ENCODE measurements around the gene ABHD6.
A peak's percentile ranks its signal among the peaks of the same experiment; 100 is the strongest.
"Not testable (repeated sequence)": the region's sequence is repeated elsewhere in the genome, so short reads cannot be mapped to it uniquely, and the experiment has no call there.

Gene ABHD6, protein sequence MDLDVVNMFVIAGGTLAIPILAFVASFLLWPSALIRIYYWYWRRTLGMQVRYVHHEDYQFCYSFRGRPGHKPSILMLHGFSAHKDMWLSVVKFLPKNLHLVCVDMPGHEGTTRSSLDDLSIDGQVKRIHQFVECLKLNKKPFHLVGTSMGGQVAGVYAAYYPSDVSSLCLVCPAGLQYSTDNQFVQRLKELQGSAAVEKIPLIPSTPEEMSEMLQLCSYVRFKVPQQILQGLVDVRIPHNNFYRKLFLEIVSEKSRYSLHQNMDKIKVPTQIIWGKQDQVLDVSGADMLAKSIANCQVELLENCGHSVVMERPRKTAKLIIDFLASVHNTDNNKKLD

DNA sequence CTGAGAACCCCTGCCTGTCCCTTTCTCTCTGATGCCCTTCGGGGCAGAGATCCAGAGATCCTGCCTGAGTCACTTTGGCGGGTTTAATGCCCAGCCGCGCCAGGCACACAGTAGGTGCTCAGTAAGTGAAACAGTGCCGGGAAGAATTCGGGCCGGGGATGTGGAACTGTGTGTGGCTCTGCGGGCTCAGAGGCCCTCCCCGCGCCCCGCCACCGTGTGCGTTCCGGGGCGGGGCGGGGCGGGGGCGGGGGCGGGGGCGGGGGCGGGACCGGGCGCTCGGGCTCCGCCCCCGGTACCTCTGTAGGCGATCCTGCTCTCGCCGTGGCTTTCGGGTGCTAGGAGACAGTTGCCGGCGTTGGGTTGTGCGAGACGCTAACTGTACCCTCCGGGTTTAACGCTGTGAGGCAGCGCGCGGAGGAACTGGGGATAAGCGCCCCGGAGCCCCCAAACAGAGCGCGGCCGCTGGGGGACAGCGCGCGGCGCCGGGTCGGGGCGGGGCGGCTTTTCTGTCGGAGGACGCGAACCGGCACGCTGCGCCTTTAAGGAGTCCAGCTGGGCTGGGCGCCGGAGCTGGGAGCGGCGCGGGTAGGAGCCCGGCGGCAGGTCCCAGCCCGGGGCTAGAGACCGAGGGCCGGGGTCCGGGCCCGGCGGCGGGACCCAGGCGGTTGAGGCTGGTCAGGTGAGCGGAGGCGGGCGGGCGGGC, at the start of gene ABHD6:
ABHD6 (plus strand) TSS at position 555 of the 703 bp plus-strand sequence. CDS start 18,795 bp downstream, outside the sequence.
- peak; percentile 21 to 50 for DNase-seq

DNA sequence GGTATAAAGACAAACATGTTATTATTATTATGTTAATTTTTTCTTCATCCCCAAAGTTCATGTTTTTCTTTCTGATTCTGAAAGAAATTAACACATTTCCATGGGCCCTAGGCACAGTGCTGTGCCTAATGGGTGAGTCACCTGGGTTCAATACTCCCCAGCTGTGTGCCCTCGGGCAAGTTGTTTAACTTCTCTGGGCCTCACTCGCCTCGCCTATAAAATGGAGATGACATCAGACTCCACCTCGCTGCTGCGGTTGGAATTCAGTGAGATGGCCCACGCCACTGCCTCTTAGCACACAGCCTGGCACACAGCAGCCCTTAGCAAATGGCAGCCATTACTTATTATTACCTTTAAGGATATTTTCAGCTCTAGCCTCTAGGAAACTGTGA, 49.4 kb upstream of the ABHD6 start:
- DNase-seq: no peak

DNA sequence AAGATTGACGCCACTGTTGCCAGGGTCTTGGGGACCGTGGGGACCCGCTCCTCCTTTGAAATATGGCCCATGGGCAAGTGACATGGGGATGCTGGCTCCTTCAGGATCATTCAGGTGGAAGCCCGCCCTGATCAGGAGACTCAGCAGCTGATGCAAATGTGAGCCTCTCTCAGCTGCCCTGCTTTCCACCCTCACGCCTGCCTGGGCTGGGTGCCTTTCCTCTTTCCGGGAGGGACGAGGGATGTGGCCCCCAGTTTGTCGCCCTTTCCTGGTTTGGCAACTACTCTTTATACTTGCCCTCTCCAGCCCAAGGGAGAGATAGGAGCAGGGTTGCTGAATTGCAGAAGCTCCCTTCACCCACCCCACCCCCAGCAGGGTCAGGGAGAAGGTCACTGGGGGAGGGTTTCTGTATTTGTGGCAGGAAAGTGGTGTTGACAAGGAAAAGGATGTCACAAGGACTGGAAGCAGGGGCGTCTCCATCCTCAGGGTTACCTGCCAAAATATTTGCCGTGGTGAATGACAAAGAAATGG, 48.6 kb upstream of the ABHD6 start:
- no peak for DNase-seq

DNA sequence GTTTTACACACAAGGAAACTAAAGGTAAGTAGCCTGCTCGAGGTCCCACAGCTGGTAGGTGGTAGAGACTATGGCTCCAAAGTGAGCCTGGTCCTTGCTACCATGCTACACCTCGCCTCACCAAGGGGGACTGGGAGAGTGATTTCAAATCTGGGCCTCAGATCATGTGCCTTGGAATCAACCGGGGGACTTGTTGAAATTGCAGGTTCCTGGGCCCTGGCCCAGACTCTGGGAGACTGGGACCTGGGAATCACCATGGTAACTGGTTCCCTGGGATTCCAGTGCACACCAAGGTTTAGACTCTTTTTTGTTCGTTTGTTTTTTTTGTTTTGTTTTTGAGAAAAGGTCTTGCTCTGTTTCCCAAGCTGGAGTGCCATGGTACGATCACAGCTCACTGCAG, 47.9 kb upstream of the ABHD6 start:
- DNase-seq: no peak

DNA sequence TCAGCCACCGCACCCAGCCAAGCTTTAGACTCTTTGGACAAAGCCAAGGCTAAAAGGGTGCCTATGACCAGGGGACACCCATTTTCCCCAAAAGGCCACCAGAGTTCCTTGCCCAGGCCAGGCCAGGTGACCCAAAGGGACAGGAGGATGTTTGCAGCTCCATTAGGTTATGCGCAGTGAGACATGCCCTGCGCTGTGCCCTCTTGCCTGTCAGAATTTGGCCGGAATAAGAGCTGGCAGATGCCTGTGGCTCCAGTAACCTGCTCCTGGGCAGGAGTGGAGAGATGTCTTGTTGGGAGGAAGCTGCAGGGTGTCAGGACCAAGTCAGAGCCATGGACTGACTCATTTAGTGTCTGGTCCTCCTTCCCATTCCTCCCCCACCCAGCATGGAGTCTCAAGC, 47.3 kb upstream of the ABHD6 start:
- no peak for DNase-seq

DNA sequence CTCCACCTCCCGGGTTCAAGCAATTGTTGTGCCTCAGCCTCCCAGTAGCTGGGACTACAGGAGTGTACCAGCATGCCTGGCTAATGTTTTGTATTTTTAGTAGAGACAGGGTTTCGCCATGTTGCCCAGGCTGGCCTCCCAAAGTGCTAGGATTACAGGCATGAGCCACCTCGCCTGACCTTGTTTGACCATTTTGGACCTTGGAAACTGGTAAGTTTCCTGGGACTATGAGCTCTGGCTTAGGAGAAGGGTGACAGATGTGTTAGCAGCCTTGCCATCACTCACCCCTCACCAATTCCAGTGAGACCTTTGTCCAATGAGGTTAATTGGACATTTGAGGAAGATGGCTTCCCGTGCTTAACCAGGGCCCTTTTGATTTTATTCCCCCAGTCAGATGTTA, 46.7 kb upstream of the ABHD6 start:
- no peak for DNase-seq

DNA sequence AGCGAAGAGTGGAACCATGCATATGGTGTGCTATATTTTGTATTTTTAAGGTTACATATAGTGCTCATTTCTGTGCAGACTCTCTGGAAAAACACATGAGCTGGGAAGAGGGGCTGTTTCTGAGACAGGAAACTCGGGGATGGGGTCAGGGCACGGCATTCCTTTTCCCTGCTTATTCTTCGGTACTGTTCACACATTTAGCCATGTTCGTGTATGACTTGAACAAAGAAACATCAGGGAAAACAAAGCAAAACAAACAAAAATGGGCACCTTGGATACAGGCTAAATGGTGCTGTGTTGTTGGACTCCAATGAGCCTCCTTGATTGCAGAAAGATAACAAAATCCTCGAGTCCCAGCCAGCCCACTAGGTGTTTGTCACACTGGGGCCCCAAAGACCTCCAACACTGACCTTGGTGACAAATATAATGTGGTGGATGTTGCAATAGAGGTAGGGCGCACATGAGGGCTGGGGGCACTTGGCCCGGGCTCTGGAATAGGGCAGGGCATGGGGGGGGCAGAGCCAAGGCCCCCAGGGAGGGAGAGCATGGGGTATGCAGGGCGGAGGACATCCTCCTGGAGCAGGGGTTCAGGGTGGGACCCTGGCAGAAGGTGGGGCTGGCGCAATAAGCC, 46.1 kb upstream of the ABHD6 start:
- DNase-seq: no peak

DNA sequence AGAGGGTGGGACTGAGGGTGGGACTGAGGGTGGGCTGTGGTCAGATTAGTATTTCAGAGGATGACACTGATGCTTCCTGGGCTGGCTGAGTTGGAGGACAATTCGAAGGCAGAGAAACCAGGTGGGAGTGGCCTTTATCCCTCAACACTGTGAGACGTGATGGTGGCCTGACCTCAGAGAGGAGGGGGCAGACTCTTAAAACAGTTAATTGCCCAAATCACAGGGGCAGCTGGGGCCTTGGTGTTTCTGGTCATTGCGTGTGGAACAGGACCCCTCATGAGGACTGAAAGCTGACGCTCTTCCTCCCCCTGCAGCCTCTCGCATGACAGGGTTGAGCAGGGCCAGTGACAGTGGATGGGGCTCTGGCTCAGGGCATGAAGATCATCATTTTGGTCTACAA, 45.5 kb upstream of the ABHD6 start:
- DNase-seq: no peak

DNA sequence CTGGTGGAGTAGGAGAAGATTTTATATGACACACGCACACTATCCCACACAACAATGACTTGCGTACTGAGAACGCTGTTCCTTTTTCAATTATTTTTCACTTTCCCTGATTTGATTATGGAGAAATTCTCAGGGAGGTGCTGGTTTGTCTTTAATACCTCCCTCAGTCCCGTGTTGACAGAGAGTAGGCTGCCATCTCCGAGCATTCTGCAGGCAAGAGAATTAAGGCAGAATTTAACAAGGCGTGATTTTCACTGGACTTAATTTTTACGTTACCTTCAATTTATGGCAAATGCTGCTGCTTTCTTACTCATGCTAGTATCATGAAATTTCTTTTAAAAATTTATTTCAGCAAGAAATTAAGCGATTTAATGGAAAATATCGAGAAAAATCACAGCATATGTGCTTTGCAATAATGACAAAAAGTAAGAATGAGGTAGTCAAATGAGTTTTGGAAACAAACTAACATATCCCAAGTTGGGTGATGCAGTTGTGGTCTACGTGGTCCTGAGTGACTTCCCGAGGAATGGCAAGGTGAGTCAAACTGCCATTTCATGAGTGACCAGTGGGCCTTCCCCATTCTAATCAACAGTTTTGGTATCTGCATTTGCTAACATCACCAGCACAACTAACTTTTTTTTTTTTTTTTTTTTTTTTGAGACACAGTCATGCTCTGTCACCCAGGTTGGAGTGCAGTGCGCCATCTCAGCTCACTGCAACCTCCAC, 43.7 kb upstream of the ABHD6 start:
- no peak for DNase-seq

DNA sequence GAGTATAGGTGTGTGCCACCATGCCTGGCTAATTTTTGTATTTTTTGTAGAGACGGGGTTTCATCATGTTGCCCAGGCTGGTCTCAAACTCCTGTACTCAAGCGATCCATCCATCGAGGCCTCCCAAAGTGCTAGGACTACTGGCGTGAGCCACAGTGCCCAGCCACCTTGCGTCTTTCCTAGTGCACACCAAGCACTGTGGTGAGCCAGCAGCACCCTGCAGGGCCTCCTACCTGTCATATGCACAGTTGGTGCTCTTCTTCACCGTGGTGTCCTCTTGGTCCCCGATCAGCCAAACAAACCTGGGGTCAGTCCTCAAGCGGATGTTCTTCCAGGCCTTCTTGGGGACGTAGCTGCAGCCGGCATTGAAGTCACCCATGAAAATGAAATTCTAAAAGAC, 40.0 kb upstream of the ABHD6 start:
- DNase-seq: no peak

DNA sequence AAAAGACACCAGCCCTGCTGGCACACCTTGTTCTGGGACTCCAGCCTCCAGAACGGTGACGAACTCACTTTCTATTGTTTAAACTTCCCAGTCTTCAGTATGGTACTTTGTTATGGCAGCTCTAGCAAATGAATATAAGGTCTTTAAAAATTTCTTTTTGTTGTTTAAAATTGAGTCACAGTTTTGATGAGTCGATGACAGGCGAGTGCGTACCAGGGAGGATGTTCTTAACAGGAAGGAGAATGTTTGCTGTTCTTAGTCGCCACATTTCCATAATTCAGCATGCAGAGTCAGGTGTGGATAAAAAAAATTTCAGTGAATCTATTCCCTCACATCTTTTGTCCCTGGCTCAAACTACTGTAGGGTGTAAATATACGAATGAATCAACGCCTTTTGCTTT, 39.2 kb upstream of the ABHD6 start:
- no peak for DNase-seq

DNA sequence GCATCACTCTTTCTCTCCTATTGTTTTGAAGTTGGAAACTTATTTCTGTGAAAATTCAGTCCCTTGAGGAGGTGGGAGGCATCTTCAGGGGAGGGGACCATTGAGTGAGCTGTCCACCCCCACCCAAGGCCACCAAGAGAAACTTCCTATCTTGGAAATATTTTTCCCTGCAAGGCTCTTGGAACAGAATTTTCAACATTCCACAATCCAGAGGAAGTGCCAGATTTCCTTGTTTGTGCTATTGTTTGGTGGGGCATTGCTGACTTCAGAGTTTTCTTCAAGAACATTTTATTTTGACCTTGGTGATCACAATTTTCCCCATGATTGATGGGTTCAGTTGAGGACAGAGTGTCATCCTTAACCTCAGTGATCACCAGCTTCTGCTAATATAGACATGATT, 38.8 kb upstream of the ABHD6 start:
- DNase-seq: no peak

DNA sequence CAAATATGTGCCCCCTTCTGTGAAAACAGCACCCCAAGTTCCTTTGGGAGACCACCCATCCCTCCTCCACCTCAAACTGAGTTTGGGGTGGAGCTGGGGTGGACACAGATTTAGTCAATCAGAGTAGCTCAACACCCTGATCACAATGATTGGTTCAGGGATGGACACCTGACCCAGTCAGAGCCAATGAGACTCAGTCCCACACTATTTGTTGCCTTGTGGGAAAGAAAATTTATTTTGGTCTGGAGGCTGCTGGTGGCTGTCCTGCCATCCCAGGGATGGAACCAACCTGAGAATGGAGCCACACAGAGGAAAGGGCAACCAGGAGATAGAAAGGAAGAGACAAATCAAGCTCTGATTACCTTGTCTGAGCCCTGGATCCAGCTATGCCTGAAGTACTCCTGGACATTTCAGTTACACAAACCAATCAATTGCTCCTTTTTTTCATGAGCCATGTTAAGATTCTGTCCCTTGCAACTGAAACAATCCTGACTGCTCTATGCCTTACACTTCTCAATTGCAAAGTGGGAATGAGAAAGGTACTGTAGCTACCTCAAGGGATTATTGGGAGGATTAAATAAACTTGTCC, 37.4 kb upstream of the ABHD6 start:
- no peak for DNase-seq

DNA sequence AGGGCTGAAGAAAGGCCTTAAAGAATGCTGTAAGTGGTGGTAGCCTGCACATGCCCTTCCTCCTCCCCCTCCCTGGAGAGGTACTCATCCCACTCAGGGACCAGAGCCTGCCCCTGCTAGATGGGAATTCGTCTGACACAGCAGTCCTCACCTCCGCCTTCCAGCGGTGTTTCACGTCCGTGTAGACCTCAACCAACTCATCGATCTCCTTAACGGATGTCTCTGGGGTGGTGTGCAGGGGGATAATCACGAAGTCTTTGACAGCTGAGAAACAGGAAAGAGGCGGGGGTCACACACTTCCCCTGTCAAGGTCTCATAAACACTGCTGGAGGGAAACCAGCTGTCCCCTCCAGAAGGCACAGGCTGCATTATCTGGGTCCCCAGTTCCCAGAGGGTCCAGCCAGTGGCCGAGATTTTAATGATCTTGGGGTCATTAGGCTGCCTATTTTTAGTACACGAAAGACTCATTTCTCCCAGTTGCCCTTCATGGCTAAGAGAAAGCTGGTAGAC, 36.7 kb upstream of the ABHD6 start:
- DNase-seq: no peak

DNA sequence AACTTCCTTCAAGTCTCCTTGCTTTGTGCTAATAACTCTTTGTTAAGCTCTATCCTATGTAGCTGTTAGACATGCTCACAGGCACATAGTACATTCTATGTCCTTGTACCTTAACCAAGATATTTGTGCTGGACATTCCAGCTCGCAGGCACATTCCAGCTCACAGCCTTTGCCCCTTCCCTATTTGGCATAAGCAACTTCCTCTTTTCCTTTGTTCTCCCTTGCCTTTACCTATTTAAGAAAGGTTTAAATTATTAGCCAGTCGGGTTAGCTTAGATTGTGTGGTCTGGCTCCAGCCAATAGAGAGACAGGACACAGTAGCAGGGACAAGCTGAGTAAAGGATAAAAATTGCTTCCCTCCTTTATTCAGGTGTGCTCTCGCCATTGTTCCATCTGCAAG, 36.1 kb upstream of the ABHD6 start:
- DNase-seq: not testable (repeated sequence)

DNA sequence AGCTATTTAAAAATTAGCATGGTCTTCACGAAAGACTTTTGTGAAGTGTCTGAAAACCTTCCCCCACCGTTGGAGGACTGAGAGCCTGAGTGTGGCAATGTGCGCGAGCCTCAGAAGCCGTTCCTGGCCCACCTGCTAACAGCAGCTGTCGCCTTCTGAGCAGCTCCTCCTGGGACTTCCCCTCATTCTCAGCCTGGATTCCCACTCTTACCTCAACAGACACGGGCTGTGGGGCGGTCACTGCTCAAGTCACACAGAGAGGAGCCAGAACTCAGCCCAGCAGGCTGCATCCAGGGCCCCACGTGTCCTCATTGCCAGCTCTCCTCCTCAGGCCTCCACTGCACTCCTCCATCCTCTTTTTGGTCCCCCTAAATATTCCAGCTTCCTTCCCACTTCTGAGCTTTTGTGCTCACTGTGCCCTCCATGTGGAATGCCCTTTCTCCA, 34.7 kb upstream of the ABHD6 start:
- DNase-seq: no peak

DNA sequence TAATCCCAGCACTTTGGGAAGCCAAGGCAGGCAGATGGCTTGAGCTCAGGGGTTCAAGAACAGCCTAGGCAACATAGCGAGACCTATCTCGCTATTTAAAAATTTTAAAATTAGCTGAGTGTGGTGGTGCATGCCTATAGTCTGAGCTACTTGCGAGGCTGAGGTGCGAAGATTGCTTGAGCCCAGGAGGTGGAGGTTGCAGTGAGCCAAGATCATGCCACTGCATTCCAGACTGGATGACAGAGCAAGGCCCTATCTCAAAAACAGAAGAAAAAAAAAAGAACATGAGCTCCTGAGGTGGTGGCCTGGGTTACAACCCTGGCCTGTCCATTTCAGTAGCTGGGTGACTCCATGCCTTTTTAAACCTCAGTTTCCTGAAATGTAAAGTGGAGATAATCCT, 34.1 kb upstream of the ABHD6 start:
- DNase-seq: no peak

DNA sequence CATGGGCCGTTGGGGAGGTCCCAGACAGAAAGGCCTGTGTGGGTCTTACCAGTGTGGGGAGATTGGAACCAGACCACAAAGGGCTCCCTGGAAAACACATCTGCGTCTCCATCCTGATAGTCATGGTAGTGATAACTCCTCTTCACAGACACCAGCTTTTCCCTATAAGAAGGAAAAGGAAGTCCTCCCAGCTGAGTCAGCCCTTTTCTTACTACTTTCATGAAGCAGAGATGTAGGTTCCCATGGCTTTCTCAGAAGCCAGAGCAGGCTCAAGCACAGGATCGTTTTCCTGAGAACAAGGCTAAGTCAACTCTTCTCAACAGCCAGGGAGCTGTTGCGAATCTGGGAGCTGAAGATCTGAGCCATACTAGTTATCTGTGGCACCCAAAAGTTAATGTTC, 32.9 kb upstream of the ABHD6 start:
- DNase-seq: no peak

DNA sequence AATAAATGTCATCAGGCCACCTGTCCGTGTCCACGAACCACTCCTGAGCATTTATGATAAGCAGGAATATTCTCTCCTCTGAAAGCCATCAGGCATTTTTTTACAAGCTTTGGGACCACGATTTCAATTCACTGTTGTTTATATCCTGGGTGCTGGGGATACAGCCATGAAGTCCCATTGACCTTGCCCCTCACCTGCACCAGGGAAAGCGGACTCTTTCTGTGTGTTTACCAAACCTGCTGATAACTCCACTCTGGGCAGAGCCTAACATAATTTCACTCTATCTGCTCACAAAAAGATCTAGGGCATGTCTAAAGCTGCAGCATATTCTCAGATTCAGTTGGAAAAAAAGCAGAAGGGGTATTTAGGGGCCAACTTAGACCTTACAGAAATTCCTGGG, 31.6 kb upstream of the ABHD6 start:
- no peak for DNase-seq

DNA sequence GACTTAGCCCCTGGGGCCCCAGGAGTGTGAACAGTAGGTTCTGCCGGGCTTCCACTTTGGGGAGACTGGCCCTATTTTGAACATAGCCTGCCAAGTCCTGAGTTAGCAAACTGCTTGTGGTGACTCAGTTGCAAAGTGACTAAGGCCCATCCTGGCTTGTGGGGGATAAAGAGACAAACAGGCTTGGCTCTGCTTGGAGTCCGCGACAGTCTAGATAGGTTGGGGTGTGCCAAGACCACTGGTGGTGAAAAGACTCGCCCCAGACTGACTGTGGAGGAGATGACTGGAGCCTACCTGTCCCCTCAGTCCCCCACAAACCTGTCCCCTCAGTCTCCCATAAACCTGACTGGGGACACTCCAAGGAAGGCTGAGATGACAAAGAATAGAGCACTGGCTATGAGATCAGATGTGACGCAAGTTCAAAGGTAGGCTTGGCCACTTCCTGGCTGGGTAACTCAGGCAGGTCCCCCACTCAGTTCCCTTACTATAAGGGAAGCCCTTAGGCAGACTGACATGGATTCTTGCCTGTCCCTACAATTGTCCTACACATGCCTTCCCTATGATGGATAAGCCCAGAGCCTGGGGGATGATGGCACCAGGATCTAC, 31.1 kb upstream of the ABHD6 start:
- DNase-seq: no peak

DNA sequence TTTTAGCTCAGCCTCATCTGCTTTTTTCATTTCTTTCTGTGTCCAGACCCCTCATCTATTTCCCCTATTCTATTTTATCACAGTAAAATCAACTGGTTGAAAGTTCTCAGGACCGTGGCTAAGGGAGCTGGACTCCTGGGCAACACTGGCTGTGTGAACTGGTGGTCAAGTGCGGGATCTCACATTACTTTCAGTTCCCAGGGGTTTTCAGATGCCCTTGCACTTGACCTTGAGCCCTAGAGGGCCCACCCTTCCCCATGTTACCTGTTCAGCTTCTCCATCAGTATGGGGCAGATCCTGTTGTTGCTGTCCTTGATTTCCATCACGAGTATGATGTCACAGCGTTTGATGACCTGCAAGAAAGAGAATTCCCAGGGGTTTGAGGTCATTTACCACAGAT, 29.6 kb upstream of the ABHD6 start:
- DNase-seq: no peak

DNA sequence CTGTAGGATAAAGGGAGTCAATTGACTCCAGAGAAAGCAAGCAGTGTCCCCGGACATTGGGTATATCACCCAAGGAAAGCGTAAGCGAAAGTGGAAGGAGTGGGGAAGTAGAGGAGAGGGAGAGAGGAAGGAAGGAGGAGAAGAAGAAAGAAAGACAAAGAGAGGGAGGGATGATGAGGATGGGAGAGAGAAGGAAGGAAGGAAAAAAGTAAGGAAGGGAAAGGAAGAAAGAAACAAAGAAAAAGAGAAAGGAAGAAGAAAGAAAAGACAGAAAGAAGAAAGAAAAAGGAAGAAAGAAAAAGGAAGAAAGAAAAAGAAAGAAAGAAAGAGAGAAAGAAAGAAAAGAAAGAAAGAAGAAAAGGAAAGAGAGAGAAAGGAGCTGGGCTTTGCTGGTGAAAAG, 27.7 kb upstream of the ABHD6 start:
- no peak for DNase-seq
